ENCODE data around the gene ACHE. TPM values are rescaled to one million over a fixed set of nuclear protein-coding genes. Genes with fewer than 3 reads are reported as not detected.

The ACHE gene
- total and polyA plus RNA-seq, 9 donors, result 21.5 to 62.9 (median 47.3) TPM

DNA sequence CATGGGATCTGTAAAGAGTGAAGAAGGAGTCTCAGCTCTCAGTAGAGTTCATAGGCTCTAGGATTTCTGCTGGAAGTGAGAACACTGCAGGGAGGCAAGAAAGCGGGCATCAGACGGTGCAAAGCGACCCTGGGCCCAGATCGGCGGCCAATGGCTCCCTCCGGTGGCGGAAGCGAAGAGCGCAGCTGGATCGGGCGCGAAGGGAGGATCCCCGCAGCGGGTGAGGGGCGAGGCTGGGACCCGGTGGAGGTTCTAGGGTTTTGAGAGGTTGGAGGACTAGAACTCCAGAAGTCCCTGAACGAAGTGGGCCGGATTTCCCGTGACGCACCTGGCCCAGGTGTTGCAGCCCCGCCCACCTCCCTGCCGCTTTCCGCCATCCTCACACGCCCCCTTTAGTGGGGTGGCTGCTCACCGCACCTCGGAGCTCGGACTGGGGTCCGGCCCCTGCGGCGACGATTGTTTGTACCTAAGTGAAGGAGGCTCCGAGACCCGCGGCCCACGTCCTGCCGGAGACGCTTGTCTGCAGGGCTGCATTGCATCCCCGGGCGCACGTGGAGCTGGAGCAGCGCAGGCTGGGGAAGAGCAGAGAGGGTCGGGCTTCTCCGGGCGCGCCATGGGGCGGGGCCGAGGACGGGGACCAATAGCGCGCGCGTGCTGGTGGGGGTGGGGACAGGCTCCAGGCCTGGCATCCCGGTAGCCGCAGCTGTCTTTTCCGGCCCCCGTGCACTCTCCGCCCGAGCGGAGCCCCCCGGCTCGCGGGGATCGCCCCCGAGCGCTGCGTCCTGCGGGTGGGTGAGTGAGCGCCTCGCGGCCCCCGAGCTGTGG lies 43.4 kb downstream of the ACHE start, which contains the start of gene SLC12A9:
SLC12A9 (plus strand) TSS at position 666 of the 825 bp plus-strand sequence. CDS start 1,485 bp downstream, outside the sequence.
- under 1% methylated on average over 66 of the region's 71 CpGs for WGBS (ENCODE audit: insufficient coverage)
- H3K27me3 ChIP-seq (ENCODE audit: control insufficient read depth, insufficient read depth, low read length), result no peaks in the 10 kb centered on the region
- DNase-seq, result peak; percentile 97
- H3K4me1 ChIP-seq (ENCODE audit: control insufficient read depth, insufficient read depth, low read length), result peaks cover 14% of the 10 kb centered on the region
- peaks cover 3% of the 10 kb centered on the region for H3K36me3 ChIP-seq (ENCODE audit: control insufficient read depth, insufficient read depth, low read length)
- peak within 1 kb of the TSS; percentile 47 for H3K27ac ChIP-seq (ENCODE audit: low read length)
- no peaks in the 10 kb centered on the region for H3K9me3 ChIP-seq (replicated peaks; ENCODE audit: control insufficient read depth, low read depth, low read length)
- H3K4me3 ChIP-seq (ENCODE audit: low read length), result peak within 1 kb of the TSS; percentile 69

DNA sequence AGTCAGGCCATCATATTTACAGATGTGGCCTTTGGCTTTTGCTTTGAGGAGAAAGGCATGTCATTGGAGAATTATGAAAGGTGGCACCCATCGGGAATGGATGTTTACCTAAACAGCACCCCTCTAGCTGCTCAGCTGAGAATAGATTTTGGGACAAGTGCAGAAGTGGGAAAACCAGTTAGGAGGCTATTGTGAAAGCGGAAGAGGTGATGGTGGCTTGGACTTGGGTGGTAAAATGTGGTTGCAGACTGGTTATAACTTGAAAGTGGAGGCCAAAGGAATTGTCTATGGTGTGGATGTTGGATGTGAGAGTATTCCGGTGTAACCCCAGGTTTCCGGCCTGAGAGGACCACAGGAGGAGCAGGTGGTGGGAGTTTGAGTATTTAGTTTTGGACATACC lies 48.3 kb downstream of the ACHE start:
- Histone ChIP-seq H3K27ac (ENCODE audit: low read length) (no peak overlapping the region), H3K4me3 (ENCODE audit: low read length) (no peak overlapping the region), H3K4me1 (ENCODE audit: control insufficient read depth, insufficient read depth, low read length) (peaks cover 7% of the 10 kb centered on the region), H3K27me3 (ENCODE audit: control insufficient read depth, insufficient read depth, low read length) (no peaks in the 10 kb centered on the region), H3K36me3 (ENCODE audit: control insufficient read depth, insufficient read depth, low read length) (no peaks in the 10 kb centered on the region), H3K9me3 (replicated peaks; ENCODE audit: control insufficient read depth, low read depth, low read length) (no peaks in the 10 kb centered on the region)
- 90% methylated on average over 3 of the region's 4 CpGs for WGBS (ENCODE audit: insufficient coverage)
- DNase-seq, result no peak

DNA sequence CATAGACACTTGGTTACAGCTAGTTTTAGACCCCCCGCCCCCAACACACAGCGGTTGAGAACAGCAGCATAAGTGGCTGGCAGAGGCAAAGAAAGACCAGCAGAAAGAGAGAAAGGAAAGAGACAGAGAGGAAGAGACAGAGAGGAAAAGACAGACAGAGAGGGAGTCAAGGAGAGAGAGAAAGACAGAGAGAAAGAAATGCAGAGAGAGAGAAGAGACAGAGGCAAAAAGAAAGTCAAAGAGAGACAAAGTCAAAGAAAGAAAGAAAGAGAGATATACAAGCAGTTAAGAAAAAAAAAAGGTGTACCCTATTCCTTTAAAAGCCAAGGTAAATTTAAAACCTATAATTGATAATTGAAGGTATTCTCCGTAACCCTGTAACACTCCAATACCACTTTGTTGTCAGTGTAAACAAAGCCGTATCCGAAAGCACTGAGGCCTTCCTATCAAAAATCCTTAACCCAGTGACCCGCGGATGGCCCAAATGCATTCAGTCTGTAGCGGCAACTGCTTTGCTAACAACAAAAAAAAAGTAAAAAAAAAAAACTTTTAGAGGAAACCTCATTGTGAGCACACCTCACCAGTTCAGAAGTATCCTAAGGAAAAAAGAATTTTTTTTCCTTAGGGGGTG lies 55.1 kb downstream of the ACHE start:
- Histone ChIP-seq H3K9me3 (replicated peaks; ENCODE audit: control insufficient read depth, low read depth, low read length) (no peaks in the 10 kb centered on the region), H3K4me1 (ENCODE audit: control insufficient read depth, insufficient read depth, low read length) (peaks cover 16% of the 10 kb centered on the region), H3K27ac (ENCODE audit: low read length) (no peak overlapping the region), H3K4me3 (ENCODE audit: low read length) (no peak overlapping the region), H3K36me3 (ENCODE audit: control insufficient read depth, insufficient read depth, low read length) (no peaks in the 10 kb centered on the region), H3K27me3 (ENCODE audit: control insufficient read depth, insufficient read depth, low read length) (no peaks in the 10 kb centered on the region)
- no peak for DNase-seq
- no CpG with 5 or more reads among the region's 8 CpGs for WGBS (ENCODE audit: insufficient coverage)

Other genes starting within 250 kb of the ACHE start
- not detected for gene ACTL6B, start 239.4 kb downstream of the ACHE start, total RNA-seq
- gene ACTL6B, start 239.4 kb downstream of the ACHE start, polyA plus RNA-seq (ENCODE audit: insufficient read depth in 1 of 8, insufficient read length in 8 of 8, low replicate concordance in 1 of 8), result under 1 TPM in 2 of 8 donors, not detected in 6; 0.19 to 0.40 TPM
- 49.5 TPM for gene GNB2, start 222.1 kb downstream of the ACHE start, total RNA-seq
- 100 to 1,000 TPM; 146 to 202 (median 154) TPM for gene GNB2, start 222.1 kb downstream of the ACHE start, polyA plus RNA-seq (ENCODE audit: insufficient read depth in 1 of 8, insufficient read length in 8 of 8, low replicate concordance in 1 of 8)
- gene GIGYF1, start 201.6 kb downstream of the ACHE start, total RNA-seq, result 16.7 TPM
- gene GIGYF1, start 201.6 kb downstream of the ACHE start, polyA plus RNA-seq (ENCODE audit: insufficient read depth in 1 of 8, insufficient read length in 8 of 8, low replicate concordance in 1 of 8), result 10 to 100 TPM; 22.4 to 37.5 (median 29.9) TPM
- gene POP7, start 189.8 kb downstream of the ACHE start, total RNA-seq, result 31.6 TPM
- gene POP7, start 189.8 kb downstream of the ACHE start, polyA plus RNA-seq (ENCODE audit: insufficient read depth in 1 of 8, insufficient read length in 8 of 8, low replicate concordance in 1 of 8), result 10 to 100 TPM; 23.5 to 28.1 (median 25.1) TPM
- not detected for gene EPO, start 175.4 kb downstream of the ACHE start, total RNA-seq
- gene EPO, start 175.4 kb downstream of the ACHE start, polyA plus RNA-seq (ENCODE audit: insufficient read depth in 1 of 8, insufficient read length in 8 of 8, low replicate concordance in 1 of 8), result under 1 TPM in 5 of 8 donors, not detected in 3; 0.07 to 0.40 (median 0.18) TPM
- gene ZAN, start 162.3 kb downstream of the ACHE start, total RNA-seq, result not detected
- under 1 TPM in 1 of 8 donors, not detected in 7; 0.05 TPM for gene ZAN, start 162.3 kb downstream of the ACHE start, polyA plus RNA-seq (ENCODE audit: insufficient read depth in 1 of 8, insufficient read length in 8 of 8, low replicate concordance in 1 of 8)
- 44.6 TPM for gene EPHB4, start 68.4 kb downstream of the ACHE start, total RNA-seq
- 10 to 100 TPM; 39.0 to 74.9 (median 55.9) TPM for gene EPHB4, start 68.4 kb downstream of the ACHE start, polyA plus RNA-seq (ENCODE audit: insufficient read depth in 1 of 8, insufficient read length in 8 of 8, low replicate concordance in 1 of 8)
- gene SLC12A9, start 43.2 kb downstream of the ACHE start, total RNA-seq, result 9.7 TPM
- gene SLC12A9, start 43.2 kb downstream of the ACHE start, polyA plus RNA-seq (ENCODE audit: insufficient read depth in 1 of 8, insufficient read length in 8 of 8, low replicate concordance in 1 of 8), result 10 to 100 TPM; 14.2 to 25.4 (median 18.4) TPM
- 31.7 TPM for gene TRIP6, start 28.5 kb downstream of the ACHE start, total RNA-seq
- gene TRIP6, start 28.5 kb downstream of the ACHE start, polyA plus RNA-seq (ENCODE audit: insufficient read depth in 1 of 8, insufficient read length in 8 of 8, low replicate concordance in 1 of 8), result 10 to 100 TPM; 40.8 to 57.6 (median 47.0) TPM
- gene SRRT, start 20.8 kb downstream of the ACHE start, total RNA-seq, result 49.8 TPM
- 100 to 1,000 TPM in 5 of 8 donors, 10 to 100 TPM in 3; 93.9 to 131 (median 105) TPM for gene SRRT, start 20.8 kb downstream of the ACHE start, polyA plus RNA-seq (ENCODE audit: insufficient read depth in 1 of 8, insufficient read length in 8 of 8, low replicate concordance in 1 of 8)
- 3.1 TPM for gene UFSP1, start 6.2 kb downstream of the ACHE start, total RNA-seq
- 1 to 10 TPM; 2.3 to 3.8 (median 2.6) TPM for gene UFSP1, start 6.2 kb downstream of the ACHE start, polyA plus RNA-seq (ENCODE audit: insufficient read depth in 1 of 8, insufficient read length in 8 of 8, low replicate concordance in 1 of 8)
- gene MUC3A, start 53.6 kb upstream of the ACHE start, total RNA-seq, result 0.04 TPM
- gene MUC3A, start 53.6 kb upstream of the ACHE start, polyA plus RNA-seq (ENCODE audit: insufficient read depth in 1 of 8, insufficient read length in 8 of 8, low replicate concordance in 1 of 8), result 1 to 10 TPM in 2 of 8 donors, under 1 TPM in 6; 0.10 to 6.4 (median 0.29) TPM
- gene MUC12, start 73.7 kb upstream of the ACHE start, total RNA-seq, result 0.31 TPM
- gene MUC12, start 73.7 kb upstream of the ACHE start, polyA plus RNA-seq (ENCODE audit: insufficient read depth in 1 of 8, insufficient read length in 8 of 8, low replicate concordance in 1 of 8), result 1 to 10 TPM in 1 of 8 donors, under 1 TPM in 7; 0.37 to 1.4 (median 0.83) TPM
- not detected for gene MUC17, start 124.2 kb upstream of the ACHE start, total RNA-seq
- gene MUC17, start 124.2 kb upstream of the ACHE start, polyA plus RNA-seq (ENCODE audit: insufficient read depth in 1 of 8, insufficient read length in 8 of 8, low replicate concordance in 1 of 8), result 10 to 100 TPM in 1 of 8 donors, 1 to 10 TPM in 1, under 1 TPM in 3, not detected in 3; 0.01 to 10.0 (median 0.16) TPM
- gene TRIM56, start 189.6 kb upstream of the ACHE start, total RNA-seq, result 7.2 TPM
- 10 to 100 TPM in 1 of 8 donors, 1 to 10 TPM in 7; 7.3 to 12.7 (median 8.5) TPM for gene TRIM56, start 189.6 kb upstream of the ACHE start, polyA plus RNA-seq (ENCODE audit: insufficient read depth in 1 of 8, insufficient read length in 8 of 8, low replicate concordance in 1 of 8)
- 1.6 TPM for gene SERPINE1, start 231.2 kb upstream of the ACHE start, total RNA-seq
- gene SERPINE1, start 231.2 kb upstream of the ACHE start, polyA plus RNA-seq (ENCODE audit: insufficient read depth in 1 of 8, insufficient read length in 8 of 8, low replicate concordance in 1 of 8), result 1 to 10 TPM; 3.2 to 8.5 (median 6.2) TPM